NCI-H226 (cell line): ENCODE data around the gene VAV3.

Experiments used
- DNase-seq: peaks from one replicate; pipeline ENCODE4 v3.0.0-alpha.2; 2015

Gene VAV3

GRCh38 chr1:107551456-107551855 lies 413.5 kb downstream of the VAV3 start:
- DNase-seq: no peak

- no peak for DNase-seq
Observed at GRCh38 chr1:107550358-107550757, 414.6 kb downstream of the VAV3 start.

- no peak for DNase-seq
Observed at GRCh38 chr1:107549152-107549810, 415.7 kb downstream of the VAV3 start.

GRCh38 chr1:107548276-107548675 lies 416.7 kb downstream of the VAV3 start:
- no peak for DNase-seq

- DNase-seq: no peak
Observed at GRCh38 chr1:107547363-107548155, 417.4 kb downstream of the VAV3 start.

- no peak for DNase-seq
Observed at GRCh38 chr1:107546576-107546975, 418.4 kb downstream of the VAV3 start.

- DNase-seq: no peak
Observed at GRCh38 chr1:107545879-107546278, 419.1 kb downstream of the VAV3 start.

GRCh38 chr1:107545056-107545577 lies 419.9 kb downstream of the VAV3 start:
- no peak for DNase-seq

- no peak for DNase-seq
Observed at GRCh38 chr1:107544285-107544684, 420.7 kb downstream of the VAV3 start.

- no peak for DNase-seq
Observed at GRCh38 chr1:107541412-107541811, 423.6 kb downstream of the VAV3 start.

- peak; percentile 3 for DNase-seq
Observed at GRCh38 chr1:107538502-107538901, 426.5 kb downstream of the VAV3 start.

GRCh38 chr1:107536266-107536665 lies 428.7 kb downstream of the VAV3 start:
- peak; percentile 39 for DNase-seq

- no peak for DNase-seq
Observed at GRCh38 chr1:107535091-107535490, 429.9 kb downstream of the VAV3 start.

GRCh38 chr1:107534632-107535031 lies 430.3 kb downstream of the VAV3 start:
- no peak for DNase-seq

GRCh38 chr1:107533436-107533835 lies 431.5 kb downstream of the VAV3 start:
- DNase-seq: no peak

- no peak for DNase-seq
Observed at GRCh38 chr1:107532318-107532717, 432.7 kb downstream of the VAV3 start.

GRCh38 chr1:107531065-107531908 lies 433.7 kb downstream of the VAV3 start:
- DNase-seq: no peak

- no peak for DNase-seq
Observed at GRCh38 chr1:107530543-107530942, 434.4 kb downstream of the VAV3 start.

- DNase-seq: peak; percentile 12
Observed at GRCh38 chr1:107529511-107530149, 435.4 kb downstream of the VAV3 start.

- no peak for DNase-seq
Observed at GRCh38 chr1:107526524-107527198, 438.3 kb downstream of the VAV3 start.

- no peak for DNase-seq
Observed at GRCh38 chr1:107525961-107526360, 439.0 kb downstream of the VAV3 start.

GRCh38 chr1:107525145-107525544 lies 439.8 kb downstream of the VAV3 start:
- DNase-seq: peak; percentile 67
